ENCODE results near the gene CHIT1. TPM values are rescaled to one million over a fixed set of nuclear protein-coding genes. Genes with fewer than 3 reads are reported as not detected.
A peak's percentile ranks its signal among the peaks of the same experiment; 100 is the strongest.

CHIT1 gene
- total RNA-seq = under 1 TPM; 0.15 to 0.55 TPM

DNA sequence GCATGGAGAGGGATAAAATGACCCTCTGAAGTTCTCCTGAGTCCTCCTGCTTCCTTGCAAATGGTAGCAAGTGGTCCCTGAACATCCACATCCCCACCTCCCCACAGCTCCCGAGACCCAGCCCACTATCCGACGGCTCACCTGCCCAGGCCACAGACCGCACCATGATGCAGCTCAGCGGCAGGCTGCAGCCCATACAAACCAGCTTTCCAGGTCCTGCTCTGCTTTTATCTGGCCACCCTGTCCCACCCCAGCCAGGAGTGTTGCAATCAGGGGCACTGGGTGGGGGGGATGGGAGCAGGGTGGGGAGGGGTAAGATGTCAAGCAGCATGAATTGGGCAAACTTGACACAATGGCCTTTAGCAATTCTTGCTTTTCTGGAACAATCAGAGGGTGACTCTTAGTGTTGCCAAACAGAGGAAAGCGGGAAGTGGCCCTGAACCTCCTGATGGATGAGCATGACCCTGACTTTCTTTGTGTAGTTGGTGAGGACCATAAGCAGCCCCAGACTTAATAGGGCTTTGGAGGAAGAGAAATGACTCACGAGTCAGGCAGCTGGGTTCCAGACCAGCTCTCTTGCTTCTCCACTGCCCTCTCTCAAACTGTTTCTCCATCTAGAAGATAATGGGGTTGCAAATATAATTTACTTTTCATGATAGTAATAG is at the start of gene CHIT1:
CHIT1 (minus strand) TSS at position 203 of the 665 bp plus-strand sequence; CDS start at position 166, 37 bp downstream.
- CTCF ChIA-PET = no interaction called here
- no peaks in the 10 kb centered on the region for H3K4me1 Mint-ChIP-seq
- H3K36me3 Mint-ChIP-seq (ENCODE audit: low read depth) = no peaks in the 10 kb centered on the region
- no peak within 1 kb of the TSS for H3K27ac Mint-ChIP-seq
- DNase-seq = no peak
- POLR2A ChIA-PET = no interaction called here
- H3K4me3 Mint-ChIP-seq = no peak within 1 kb of the TSS
- peaks cover 19% of the 10 kb centered on the region for H3K27me3 Mint-ChIP-seq
- H3K9me3 Mint-ChIP-seq = peaks cover 5% of the 10 kb centered on the region

DNA sequence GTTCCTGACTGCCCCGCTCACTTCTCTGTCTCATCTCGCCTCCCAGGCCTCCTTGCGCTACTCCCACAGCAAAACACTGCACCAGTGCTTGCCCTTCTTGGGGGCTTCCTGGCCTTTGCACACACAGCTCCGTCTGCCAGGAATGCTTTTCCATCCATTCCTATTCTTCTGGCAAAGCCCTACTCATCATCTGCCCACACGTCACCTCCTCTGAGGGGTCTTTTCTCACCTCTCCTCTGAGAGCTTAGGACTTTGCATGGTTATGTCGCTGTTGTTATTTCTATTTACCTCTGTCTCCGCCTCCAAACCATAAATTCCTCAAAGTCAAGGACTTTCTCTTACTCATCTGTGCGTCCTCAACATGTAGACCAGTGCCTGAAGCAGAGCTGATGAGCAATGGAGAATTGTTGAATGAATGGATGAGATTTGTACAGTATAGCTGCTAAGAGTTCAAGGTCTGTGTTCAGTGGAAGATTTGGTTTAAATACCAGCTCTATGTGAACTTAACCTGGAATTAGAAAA is 49.5 kb upstream of the CHIT1 start:
- no peaks in the 10 kb centered on the region for H3K36me3 Mint-ChIP-seq (ENCODE audit: low read depth)
- POLR2A ChIA-PET = interaction anchor here (0.8 to 30.4 kb wide), 5 partner anchors 10 to 55 kb away, joined by 3 to 646 read pairs (median 53); partner anchors contain the start of gene BTG2
- peaks cover 73% of the 10 kb centered on the region for H3K4me1 Mint-ChIP-seq
- peak overlapping the region; percentile 43 for H3K27ac Mint-ChIP-seq
- CTCF ChIA-PET = interaction anchor here (0.5 to 8.1 kb wide), 8 partner anchors 9 to 264 kb away, joined by 3 to 76 read pairs (median 4); no protein-coding TSS in a partner anchor
- DNase-seq = no peak
- no peaks in the 10 kb centered on the region for H3K27me3 Mint-ChIP-seq
- H3K9me3 Mint-ChIP-seq = no peaks in the 10 kb centered on the region
- no peak overlapping the region for H3K4me3 Mint-ChIP-seq

DNA sequence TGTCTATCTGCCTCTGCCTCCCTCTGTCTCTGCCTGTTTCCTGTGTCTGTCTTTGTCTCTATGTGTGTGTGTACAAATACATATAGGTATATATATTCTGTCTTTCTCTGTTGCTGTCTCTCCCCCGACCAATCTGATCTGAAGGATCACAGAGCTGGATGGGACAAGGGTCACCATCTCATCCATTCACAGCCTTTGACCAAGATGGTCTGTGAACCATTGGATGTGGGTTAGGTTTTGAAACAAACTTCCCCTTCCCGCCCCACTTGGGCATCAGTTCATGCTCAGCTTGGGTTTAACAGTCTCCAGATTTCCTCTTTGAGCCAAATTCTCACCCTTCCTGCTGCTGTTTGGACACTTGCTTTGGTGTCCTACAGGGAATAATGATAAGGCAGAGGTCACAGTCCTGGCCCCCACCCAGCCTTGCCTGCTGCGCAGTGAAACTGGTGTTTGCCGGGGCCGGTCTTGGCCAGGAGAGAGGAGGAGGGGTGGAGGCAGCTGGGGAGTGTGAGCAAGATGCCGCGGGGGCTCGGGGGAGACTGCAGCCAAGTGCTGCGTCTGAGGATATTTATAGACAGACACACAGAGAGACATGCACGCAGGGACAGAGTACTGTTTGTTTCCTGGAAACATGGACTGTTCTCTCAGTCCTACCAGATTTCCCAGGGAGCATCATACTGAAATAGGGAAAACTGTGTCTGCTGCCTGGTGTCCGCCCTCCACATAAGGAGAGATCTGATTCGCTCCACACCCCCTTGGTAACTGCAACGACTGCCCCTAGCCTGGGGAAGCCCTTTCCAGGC is 48.8 kb upstream of the CHIT1 start:
- Mint-ChIP-seq H3K27ac (peak overlapping the region; percentile 67), H3K9me3 (no peaks in the 10 kb centered on the region), H3K27me3 (no peaks in the 10 kb centered on the region), H3K4me1 (peaks cover 80% of the 10 kb centered on the region), H3K4me3 (peak overlapping the region; percentile 30), H3K36me3 (ENCODE audit: low read depth) (no peaks in the 10 kb centered on the region)
- ChIA-PET CTCF (interaction anchor here (0.7 to 8.1 kb wide), 9 partner anchors 9 to 210 kb away, joined by 3 to 76 read pairs (median 7); no protein-coding TSS in a partner anchor), POLR2A (interaction anchor here (0.8 to 30.4 kb wide), 8 partner anchors 9 to 64 kb away, joined by 3 to 646 read pairs (median 10); partner anchors contain the start of gene BTG2)
- no peak for DNase-seq

DNA sequence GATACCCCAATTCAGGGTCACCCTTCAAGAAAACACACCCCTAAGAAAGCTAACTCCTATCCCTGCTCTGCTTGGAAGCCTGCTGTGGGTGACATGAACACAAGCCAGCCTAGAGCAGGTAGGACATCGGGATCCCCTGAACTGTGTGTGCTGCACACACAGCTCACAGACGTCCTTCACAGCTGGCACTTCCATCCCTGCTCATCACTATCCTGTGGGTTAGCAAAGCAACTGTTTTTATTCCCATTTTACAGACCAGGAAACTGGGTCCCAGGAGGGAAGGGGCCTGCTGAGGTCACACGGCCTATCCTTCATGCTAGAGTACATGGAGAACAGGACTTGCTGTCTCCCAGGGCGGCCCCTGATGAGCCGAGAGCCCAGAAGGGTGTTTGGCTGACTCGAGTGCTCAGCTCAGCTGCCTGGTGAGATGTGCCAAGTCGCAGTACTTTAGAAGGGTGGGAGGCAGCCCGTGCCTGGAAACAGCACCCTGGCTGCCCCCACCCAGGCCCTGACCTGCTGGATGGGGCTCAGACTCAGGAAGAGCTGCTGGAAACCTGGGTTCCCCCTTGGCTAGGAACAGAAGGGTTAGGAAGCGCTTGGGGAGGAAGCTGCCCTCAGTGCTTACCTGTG is 47.6 kb upstream of the CHIT1 start:
- Mint-ChIP-seq H3K27me3 (no peaks in the 10 kb centered on the region), H3K4me1 (peaks cover 76% of the 10 kb centered on the region), H3K9me3 (no peaks in the 10 kb centered on the region), H3K36me3 (ENCODE audit: low read depth) (no peaks in the 10 kb centered on the region), H3K27ac (peak overlapping the region; percentile 67), H3K4me3 (no peak overlapping the region)
- DNase-seq = no peak
- ChIA-PET POLR2A (interaction anchor here (1.1 to 30.4 kb wide), 10 partner anchors 7 to 65 kb away, joined by 3 to 646 read pairs (median 5); partner anchors contain the start of gene BTG2), CTCF (interaction anchor here (0.6 to 8.1 kb wide), 9 partner anchors 8 to 1705 kb away, joined by 3 to 76 read pairs (median 7); partner anchors contain the start of gene BTG2)

DNA sequence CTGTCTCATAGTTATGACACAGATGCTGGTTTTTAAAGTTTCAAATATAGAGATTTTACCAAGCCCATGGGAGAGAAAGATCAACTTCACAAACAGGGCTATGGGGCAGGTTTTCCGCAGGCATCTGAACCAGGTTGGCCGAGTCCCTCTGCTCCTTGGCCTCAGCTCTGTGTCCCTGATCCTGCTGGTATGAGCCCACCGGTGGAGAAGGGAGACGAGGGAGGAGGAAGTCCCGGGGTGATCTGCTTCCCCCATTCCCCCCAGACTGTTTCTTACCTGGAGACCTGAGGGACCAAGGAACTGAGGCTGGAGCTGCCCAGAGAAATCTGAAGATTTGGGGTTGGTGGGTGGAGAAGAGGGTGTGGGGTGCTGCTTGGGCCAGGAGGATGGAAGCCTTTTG is 46.9 kb upstream of the CHIT1 start:
- no peak overlapping the region for H3K27ac Mint-ChIP-seq
- H3K9me3 Mint-ChIP-seq = no peaks in the 10 kb centered on the region
- no peaks in the 10 kb centered on the region for H3K36me3 Mint-ChIP-seq (ENCODE audit: low read depth)
- no peaks in the 10 kb centered on the region for H3K27me3 Mint-ChIP-seq
- H3K4me3 Mint-ChIP-seq = no peak overlapping the region
- ChIA-PET CTCF (interaction anchor here (0.6 to 8.1 kb wide), 8 partner anchors 8 to 1704 kb away, joined by 3 to 76 read pairs (median 16); no protein-coding TSS in a partner anchor), POLR2A (interaction anchor here (0.9 to 30.4 kb wide), 8 partner anchors 9 to 331 kb away, joined by 3 to 646 read pairs (median 10); partner anchors contain the start of gene BTG2)
- no peak for DNase-seq
- H3K4me1 Mint-ChIP-seq = peaks cover 77% of the 10 kb centered on the region

DNA sequence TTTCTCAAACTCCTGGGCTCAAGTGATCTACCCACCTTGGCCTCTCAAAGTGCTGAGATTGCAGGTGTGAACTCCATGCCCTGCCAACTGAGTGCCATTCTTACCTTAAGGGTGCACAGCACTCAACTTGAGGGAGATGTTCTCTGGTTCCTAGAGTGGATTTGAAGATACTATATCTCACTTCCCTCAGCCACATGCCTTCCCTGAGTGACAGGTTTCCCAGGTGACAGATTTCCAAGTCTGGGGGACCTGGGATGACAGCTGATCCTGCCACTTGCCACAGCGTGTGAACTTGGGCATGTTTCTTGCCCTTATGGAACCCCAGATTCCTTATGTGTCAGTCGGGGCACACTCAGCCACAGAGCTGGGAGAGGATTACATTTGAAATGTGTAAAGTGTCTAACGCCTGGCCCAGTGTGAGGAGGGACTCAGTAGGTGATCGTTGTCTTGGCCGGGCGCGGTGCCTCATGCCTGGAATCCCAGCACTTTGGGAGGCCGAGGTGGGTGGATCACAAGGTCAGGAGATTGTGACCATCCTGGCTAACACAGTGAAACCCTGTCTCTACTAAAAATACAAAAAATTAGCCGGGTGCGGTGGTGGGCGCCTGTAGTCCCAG is 46.3 kb upstream of the CHIT1 start:
- DNase-seq = no peak
- POLR2A ChIA-PET = interaction anchor here (0.9 to 30.4 kb wide), 8 partner anchors 13 to 332 kb away, joined by 3 to 646 read pairs (median 19); partner anchors contain the start of gene BTG2
- H3K9me3 Mint-ChIP-seq = no peaks in the 10 kb centered on the region
- no peaks in the 10 kb centered on the region for H3K27me3 Mint-ChIP-seq
- peaks cover 77% of the 10 kb centered on the region for H3K4me1 Mint-ChIP-seq
- H3K36me3 Mint-ChIP-seq (ENCODE audit: low read depth) = no peaks in the 10 kb centered on the region
- no peak overlapping the region for H3K4me3 Mint-ChIP-seq
- CTCF ChIA-PET = interaction anchor here (0.6 to 8.1 kb wide), 10 partner anchors 7 to 67 kb away, joined by 3 to 76 read pairs (median 11); no protein-coding TSS in a partner anchor
- H3K27ac Mint-ChIP-seq = no peak overlapping the region

DNA sequence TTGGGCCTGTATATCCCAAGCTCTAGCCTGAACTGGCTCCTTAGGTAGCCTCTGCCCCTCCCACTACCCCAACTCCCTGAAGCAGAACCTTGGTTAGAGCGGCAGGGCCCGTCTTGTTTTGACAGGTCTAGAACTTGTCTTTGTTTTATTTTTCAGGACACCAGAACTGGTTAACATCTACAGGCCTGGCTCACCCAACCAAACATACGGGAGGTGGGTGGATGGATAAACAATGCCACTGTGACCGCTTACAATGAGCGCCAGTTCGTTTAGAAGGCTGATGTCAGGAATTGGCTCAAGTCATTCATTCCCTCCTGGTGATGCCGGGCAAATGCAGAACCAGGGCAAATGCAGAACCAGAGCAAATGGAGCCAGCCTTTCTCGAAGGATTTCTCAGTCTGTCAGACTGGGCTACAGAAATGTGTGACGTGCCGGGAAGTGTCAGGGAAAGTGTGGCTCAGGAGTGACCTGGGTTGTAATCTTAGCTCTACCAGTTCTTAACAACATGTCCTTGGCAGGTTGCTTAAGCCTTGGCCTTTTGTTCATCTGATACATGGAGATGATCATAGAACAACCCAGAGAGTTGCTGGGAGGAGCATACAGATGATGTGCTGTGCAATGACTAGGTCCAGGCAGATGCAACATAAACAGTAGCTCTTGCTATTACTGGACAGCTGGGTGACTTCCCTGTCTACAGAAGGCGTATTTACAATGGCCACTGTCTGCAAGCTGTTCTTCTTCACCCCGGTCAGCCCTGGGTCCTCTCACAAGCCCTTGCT is 45.3 kb upstream of the CHIT1 start:
- ChIA-PET POLR2A (interaction anchor here (0.9 to 30.4 kb wide), 6 partner anchors 9 to 61 kb away, joined by 3 to 646 read pairs (median 15); partner anchors contain the start of gene BTG2), CTCF (interaction anchor here (0.6 to 8.1 kb wide), 9 partner anchors 13 to 213 kb away, joined by 3 to 76 read pairs (median 5); no protein-coding TSS in a partner anchor)
- Mint-ChIP-seq H3K4me1 (peaks cover 75% of the 10 kb centered on the region), H3K36me3 (ENCODE audit: low read depth) (no peaks in the 10 kb centered on the region), H3K4me3 (no peak overlapping the region), H3K9me3 (no peaks in the 10 kb centered on the region), H3K27ac (peak overlapping the region; percentile 33), H3K27me3 (no peaks in the 10 kb centered on the region)
- no peak for DNase-seq

DNA sequence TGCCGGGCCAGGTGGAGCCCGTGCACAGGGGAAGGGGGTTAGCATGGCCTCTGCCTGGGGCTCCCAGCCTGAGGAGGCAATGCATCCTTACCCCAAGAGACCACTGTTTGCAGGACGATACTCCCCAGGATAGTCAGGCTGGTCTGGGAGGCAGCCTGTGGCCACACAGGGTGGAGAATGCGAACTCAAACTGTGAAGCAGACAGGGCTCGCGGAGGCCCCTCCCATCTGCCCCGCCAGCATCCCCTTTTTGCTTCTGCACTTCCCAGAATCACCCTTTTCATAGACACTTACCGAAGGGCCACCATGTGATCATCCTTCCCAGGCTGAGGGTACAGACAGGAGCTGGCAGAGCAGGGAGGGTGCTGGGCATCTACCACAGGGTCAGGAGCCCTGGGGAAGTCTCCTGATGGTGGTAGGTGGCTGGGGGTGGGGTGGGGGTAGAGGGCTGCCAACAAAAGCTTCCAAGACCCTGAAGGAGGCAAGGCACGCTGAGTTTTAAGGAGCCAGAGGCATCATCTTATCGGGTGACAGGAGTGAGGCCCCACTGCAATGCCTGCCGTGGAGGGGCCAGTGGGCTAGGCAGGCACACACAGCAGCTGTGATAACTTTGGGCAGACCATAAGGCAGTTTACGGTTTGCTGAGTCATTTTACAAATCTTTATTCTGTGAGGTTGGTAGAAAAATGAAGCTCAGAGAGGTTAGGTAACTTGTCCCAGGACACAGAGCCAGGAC is 44.6 kb upstream of the CHIT1 start:
- Mint-ChIP-seq H3K9me3 (no peaks in the 10 kb centered on the region), H3K36me3 (ENCODE audit: low read depth) (no peaks in the 10 kb centered on the region), H3K4me1 (peaks cover 72% of the 10 kb centered on the region), H3K27me3 (no peaks in the 10 kb centered on the region), H3K4me3 (no peak overlapping the region), H3K27ac (peak overlapping the region; percentile 49)
- no peak for DNase-seq
- ChIA-PET CTCF (interaction anchor here (1.1 to 8.1 kb wide), 7 partner anchors 14 to 214 kb away, joined by 3 to 76 read pairs (median 6); no protein-coding TSS in a partner anchor), POLR2A (interaction anchor here (0.9 to 30.4 kb wide), 6 partner anchors 10 to 62 kb away, joined by 3 to 646 read pairs (median 15); partner anchors contain the start of gene BTG2)

DNA sequence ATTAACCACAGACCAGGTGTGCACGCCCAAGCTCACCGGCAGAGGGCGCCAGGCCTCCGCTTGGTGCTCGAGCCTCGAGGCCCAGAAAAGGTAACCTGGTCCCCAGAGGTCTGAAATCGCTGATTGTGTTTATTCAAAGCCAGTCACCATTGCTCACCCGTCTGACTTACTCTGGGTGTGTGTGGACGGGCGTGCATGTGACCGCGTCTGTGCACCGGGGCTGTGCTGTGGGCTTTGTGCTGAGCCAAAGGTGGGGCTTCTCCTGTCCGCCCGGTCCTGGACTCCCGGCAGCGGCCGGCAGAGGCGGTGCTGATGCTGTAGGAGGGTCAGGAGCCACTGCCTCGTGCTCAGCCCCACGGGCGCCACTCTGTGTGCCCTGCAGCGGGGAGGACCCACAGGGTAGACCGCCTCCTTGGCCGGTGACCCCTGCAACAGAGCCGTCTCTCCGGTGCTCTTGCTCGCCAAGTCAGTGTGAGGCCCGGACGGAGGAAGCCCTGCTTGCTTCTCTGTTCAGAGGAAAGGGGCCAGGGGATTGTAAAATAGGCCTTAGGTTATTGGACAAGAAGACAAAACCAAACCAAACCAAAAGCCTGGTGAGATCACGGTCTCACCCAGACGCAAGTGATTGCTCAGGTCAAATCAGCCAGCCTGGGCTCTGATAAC is 43.9 kb upstream of the CHIT1 start:
- H3K4me3 Mint-ChIP-seq = peak overlapping the region; percentile 38
- ChIA-PET POLR2A (interaction anchor here (0.6 to 30.4 kb wide), 13 partner anchors 8 to 334 kb away, joined by 3 to 646 read pairs (median 6); partner anchors contain the start of gene BTG2), CTCF (interaction anchor here (0.7 to 8.1 kb wide), 18 partner anchors 9 to 349 kb away, joined by 3 to 512 read pairs (median 4); partner anchors contain the start of genes BTG2 and OPTC)
- H3K4me1 Mint-ChIP-seq = peaks cover 65% of the 10 kb centered on the region
- no peaks in the 10 kb centered on the region for H3K27me3 Mint-ChIP-seq
- peak; percentile 93 for DNase-seq
- no peaks in the 10 kb centered on the region for H3K9me3 Mint-ChIP-seq
- peak overlapping the region; percentile 49 for H3K27ac Mint-ChIP-seq
- no peaks in the 10 kb centered on the region for H3K36me3 Mint-ChIP-seq (ENCODE audit: low read depth)

DNA sequence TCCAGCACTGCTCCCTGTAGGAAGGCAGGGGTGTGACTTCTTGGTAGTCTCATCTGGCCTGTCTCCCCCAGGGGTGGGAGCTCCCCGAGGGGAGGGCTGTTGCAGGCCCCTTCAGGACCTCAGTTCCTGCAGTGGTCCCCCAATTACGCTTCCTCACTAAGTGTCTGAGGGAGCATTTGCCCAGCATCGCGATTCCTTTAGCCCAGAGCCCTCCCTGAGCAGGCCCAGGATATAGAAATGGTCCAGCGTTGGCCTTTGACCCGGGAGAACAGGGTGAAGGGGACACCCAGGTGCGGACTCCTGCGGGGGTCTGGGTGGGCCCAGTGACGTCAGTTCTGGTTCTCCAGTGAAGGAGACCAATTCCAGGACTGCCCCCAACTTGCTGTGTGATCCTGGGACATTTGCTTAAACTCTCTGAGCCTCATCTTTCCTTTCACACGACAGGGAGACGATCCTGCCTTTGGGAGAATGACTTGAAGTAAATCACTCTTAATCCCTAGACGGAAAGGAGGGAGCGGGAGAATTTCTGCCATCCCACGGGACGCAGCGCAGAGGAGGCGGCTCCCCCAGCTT is 43.2 kb upstream of the CHIT1 start:
- Mint-ChIP-seq H3K27me3 (no peaks in the 10 kb centered on the region), H3K4me3 (peak overlapping the region; percentile 38), H3K36me3 (ENCODE audit: low read depth) (no peaks in the 10 kb centered on the region), H3K4me1 (peaks cover 62% of the 10 kb centered on the region), H3K9me3 (no peaks in the 10 kb centered on the region), H3K27ac (no peak overlapping the region)
- no peak for DNase-seq
- CTCF ChIA-PET = interaction anchor here (0.7 to 7.1 kb wide), 16 partner anchors 8 to 349 kb away, joined by 3 to 512 read pairs (median 4); partner anchors contain the start of genes BTG2 and OPTC
- POLR2A ChIA-PET = interaction anchor here (0.6 to 30.4 kb wide), 12 partner anchors 8 to 334 kb away, joined by 3 to 646 read pairs (median 6); partner anchors contain the start of gene BTG2
